PC-3 (cell line): Measurements from ENCODE around the gene VEZT. TPM values are rescaled to one million over a fixed set of nuclear protein-coding genes. Genes with fewer than 3 reads are reported as not detected.

ENCODE experiments used
- microRNA-seq: library from miRNA; unstranded; fragments of <30 nt; microRNA quantifications from one replicate; pipeline ENCODE4 v1.1.0, GENCODE V29; 2020; ENCODE audit not compliant: unreplicated experiment
- total RNA-seq: library from RNA; depleted of rRNA; stranded (reverse); fragments of >200 nt; gene quantifications from 2 replicates; pipeline ENCODE4 v1.2.3, GENCODE V29; 2014; rRNA removed

Gene VEZT
- total RNA-seq, 1 experiment from 2014 or later, result 83.6 TPM

Small RNAs within 50 kb of the gene (microRNA-seq; reads per million reads assigned to microRNA genes)
- gene MIR331 (248 reads per million, percentile 72 among the genes with 10 or more reads in this experiment), gene MIR3685 (0.75 reads per million)

Other genes starting within 250 kb of the VEZT start
- 118 and 130 TPM in 2 replicates for gene NDUFA12, start 214.1 kb upstream of the VEZT start, total RNA-seq
- gene NR2C1, start 144.2 kb upstream of the VEZT start, total RNA-seq, result 31.6 and 43.7 TPM in 2 replicates
- gene FGD6, start 340 bp upstream of the VEZT start, total RNA-seq, result 14.2 and 14.3 TPM in 2 replicates